ENCODE data around the gene DDX28.
"Not testable (repeated sequence)": the region's sequence is repeated elsewhere in the genome, so short reads cannot be mapped to it uniquely, and the experiment has no call there.

DDX28 gene

DNA sequence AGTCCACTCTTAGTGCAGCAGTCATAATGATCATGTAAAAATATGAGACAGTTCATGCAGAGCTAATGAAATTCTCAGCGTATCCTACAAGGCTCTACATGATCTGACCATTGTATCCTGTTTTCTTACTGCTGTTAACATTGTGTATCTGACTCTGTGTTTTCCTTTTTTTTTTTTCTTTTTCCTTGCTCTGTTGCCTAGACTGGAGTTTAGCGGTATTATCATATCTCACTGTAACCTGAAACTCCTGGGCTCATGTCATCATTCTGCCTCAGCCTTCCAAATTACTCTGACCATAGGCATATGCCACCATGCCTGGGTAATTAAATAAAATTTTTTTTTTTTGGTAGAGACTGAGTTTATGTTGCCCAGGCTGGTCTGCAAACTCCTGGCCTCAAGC lies 12.2 kb upstream of the DDX28 start:
- DNase-seq, result no peak

DNA sequence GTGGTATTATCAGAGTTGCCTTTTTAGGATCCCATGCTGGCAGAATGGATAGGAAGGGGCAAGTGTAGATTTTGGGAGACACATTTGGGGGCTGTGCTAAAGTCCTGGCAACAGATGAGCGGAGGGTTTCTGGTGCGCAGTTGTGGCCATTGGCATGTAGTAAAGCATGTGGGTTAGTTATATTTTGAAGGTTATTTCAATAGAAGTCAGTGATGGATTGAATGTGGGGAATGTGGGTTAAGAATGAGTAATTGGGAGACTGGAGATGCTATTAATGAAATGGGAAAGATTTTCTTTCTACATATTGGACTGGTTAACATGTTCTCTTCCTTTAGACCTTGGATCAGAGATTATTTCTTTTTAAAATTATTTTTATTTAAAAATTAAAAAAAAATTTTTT lies 10.1 kb upstream of the DDX28 start:
- no peak for DNase-seq

DNA sequence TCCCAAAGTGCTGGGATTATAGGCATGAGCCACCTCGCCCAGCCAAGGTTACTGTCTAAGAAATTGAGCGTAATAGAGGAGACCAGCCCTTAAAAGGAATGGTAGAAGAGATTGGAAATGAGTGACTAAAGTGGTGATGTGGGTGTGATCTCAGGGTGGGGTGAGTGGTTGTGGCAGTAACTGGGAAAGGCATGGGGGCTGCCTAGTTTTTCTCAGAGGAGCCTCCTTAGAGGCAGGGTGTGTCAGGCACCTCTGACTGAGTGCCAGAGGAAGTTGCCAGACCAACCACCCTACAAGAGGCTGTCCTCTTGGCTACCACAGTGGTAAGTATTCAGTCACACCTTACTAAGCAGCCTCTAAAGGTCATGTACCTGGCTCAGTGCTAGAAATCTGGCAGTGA lies 8.9 kb upstream of the DDX28 start:
- DNase-seq, result no peak

DNA sequence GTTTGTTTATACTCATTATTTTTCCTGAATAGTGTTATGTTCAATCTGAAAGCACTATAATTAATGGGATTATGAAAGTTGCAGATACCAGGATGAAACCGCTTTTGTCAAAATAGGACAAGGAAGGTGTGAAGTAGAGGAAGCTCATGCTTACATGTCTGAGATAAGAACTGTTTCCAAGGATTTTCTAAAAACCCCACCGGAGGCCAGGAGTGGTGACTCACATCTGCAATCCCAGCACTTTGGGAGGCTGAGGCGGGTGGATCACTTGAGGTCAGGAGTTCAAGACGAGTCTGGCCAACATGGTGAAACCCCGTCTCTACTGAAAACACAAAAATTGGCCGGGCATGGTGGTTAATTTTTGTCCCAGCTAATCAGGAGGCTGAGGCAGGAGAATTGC lies 7.1 kb upstream of the DDX28 start:
- not testable (repeated sequence) for DNase-seq

DNA sequence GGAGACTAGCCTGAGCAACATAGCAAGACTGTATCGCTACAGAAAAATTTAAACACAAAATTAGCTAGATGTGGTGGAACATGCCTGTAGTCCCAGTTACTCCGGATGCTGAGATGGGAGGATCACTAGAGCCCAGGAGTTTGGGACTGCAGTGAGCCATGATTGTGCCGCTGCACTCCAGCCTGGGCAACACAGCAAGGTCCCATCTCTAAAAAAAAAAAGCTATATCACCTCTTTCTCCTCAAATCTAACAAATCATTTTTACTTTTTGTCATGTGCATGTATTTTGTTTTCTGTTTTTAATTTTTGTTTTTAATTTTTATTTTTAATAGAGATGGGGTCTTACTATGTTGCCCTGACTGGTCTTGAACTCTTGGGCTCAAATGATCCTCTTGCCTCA lies 6.0 kb upstream of the DDX28 start:
- DNase-seq, result no peak

DNA sequence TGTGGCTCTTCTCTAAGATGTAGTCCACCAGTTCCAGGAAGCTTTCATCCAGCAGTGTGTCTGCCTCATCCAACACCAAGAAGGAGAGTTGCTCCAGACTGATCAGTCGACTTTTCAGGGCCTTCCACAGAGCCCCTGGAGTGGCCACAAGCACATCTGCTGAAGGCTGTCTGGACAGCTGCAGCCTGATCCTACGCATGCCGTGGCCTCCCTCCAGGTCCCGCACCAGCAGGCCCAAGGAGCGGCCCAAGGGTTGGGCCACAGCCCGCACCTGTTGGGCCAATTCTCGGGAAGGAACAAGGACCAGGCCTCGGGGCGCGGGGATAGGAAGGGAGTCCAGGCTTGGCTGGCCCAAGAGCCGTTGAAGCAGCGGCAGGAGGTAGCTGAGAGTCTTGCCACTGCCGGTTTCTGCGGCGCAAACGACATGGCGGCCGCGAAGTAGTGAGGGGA lies 729 bp downstream of the DDX28 start:
- DNase-seq, result no peak

DNA sequence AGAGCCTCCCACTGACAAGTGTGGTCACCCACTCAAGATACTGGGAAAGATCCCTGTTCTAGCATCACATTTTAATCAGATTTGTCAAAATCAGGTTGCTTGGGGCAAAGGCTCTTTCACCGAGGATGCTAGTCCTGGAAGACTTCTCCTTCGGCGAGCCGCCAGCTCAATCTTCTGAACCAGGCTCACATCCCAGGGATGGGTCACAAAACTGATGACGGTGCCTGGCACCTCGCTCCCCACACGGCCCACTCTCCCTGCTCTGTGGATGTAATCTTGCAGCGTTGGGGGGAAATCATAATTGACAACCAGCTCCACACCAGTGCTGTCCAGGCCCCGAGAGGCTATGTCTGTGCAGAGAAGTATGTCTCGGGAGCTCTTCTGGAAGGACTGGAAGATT lies 1.5 kb downstream of the DDX28 start:
- DNase-seq, result no peak

DNA sequence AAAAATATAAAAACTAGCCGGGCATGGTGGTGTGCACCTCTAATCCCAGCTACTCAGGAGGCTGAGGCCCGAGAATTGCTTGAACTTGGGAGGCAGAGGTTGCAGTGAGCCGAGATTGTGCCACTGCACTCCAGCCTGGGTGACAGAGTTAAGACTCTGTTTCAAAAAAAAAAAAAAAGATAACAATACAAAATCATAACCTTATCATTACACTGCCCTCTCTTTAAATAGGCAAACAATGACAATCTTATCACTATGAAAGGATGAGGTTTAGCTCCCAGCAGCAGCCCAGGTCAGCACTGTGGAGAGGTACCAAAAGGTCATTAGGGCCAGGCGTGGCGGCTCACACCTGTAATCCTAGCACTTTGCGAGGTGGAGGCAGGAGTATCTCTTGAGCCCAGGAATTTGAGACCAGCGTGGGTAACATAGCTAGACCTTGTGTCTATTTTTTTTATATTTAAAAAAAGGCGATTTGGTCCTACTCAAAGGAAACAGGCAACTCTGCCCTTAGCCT lies 3.8 kb downstream of the DDX28 start:
- DNase-seq, result no peak

DNA sequence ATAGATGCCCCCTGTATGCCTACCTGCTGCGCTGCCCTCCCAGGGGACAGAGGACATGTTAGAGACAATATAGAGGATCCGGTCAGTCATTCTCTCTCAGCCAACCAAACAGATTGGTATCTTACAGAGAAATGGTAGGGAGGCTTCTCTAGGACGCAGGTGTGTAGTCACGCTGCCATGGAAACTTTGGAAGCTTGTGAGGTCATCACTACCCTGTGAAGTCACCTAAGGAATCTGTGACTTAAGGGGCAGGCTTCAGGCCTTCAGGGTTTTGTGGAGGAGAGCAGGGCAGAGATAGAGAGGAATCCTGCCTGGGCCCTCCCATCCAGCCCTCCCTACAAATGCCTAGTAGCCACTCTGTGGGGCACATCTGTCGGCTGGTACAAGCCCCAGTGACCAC lies 7.4 kb downstream of the DDX28 start, which contains the start of gene DPEP2NB:
Gene DPEP2NB (minus strand): TSS at position 231 of the 400 bp plus-strand sequence. CDS start 141 bp downstream, at position 90.
- no peak for DNase-seq

DNA sequence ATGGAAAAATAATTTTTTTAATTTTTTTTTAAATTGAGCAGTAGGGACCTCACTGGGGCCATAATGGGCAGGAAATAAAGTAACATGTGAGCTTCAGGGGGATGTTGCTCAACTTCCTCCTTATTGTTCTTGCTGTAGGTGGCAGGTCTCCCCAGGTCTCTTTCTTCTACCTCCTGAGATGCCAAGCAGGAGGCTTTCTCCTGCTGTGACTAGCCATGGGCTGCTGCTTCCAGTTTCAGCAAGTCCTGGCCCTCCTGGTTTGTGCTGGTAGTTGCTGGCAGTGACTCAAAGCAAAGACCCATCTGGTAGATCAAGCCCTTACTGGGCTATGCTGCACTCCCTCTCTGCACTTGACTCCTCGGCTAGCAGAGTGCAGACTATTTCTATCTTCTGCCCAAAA lies 9.6 kb downstream of the DDX28 start:
- DNase-seq, result peak; percentile 60 to 75

DNA sequence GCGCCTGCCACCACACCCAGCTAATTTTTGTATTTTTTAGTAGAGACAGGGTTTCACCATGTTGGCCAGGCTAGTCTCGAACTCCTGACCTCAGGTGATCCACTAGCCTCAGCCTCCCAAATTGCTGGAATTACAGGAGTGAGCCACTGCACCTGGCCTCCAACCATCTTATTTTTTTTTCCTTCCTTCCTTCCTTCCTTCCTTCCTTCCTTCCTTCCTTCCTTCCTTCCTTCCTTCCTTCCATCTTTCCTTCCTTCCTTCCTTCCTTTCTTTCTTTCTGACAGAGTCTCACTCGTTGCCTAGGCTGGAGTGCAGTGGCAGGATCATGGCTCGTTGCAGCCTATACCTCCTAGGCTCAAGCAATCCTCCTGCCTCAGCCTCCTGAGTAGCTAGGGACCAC lies 13.2 kb downstream of the DDX28 start:
- DNase-seq, result not testable (repeated sequence)

DNA sequence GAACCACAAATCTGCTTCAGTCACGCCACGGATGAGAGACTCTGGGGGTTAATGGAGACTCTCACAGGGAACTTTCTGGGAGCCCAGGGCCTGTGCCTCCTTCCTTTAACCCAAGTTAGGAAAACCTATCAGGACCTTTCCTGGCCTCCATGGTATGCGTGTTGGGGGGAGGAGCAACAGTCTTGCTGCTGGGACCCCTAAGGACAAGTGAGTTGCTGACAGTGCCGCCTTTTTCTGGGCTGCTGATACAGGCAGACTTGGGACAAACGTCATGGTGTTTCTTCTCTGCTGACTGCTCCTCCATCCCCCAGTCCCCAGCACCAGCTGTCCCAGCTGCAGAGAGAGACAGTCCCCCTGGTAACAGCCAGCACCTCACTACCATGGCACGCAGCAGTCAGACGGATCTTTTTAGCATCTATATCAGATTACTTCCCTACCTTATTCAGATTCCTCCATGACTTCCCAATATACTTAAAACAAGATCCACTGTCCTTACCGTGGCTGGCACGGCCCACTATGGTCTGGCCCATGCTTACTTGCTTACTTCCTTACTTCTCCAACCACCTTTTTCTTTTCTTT lies 13.8 kb downstream of the DDX28 start:
- DNase-seq, result no peak

DNA sequence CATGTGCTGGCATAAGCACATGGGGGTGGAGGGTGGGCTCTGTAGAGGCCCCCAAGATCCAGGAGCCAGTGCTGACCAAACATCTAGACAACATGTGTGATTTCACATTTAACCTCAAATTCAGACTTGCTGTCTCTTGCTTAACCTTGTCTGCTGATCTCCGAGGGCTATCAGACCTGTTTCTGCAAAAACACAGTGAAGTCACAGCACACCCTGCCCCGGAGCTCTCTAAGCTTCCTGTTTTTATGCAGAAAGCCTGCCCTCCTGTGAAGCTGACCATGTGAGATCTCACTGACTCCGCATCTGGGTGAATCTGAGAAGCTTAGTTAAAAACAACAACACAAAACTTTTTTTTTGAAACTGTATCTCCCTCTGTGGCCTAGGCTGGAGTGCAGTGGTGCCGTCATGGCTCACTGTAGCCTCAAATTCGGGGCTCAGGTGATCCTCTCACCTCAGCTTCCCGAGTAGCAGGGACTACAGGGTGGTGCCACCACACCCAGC lies 17.2 kb downstream of the DDX28 start:
- DNase-seq, result peak; percentile 95 to 96

DNA sequence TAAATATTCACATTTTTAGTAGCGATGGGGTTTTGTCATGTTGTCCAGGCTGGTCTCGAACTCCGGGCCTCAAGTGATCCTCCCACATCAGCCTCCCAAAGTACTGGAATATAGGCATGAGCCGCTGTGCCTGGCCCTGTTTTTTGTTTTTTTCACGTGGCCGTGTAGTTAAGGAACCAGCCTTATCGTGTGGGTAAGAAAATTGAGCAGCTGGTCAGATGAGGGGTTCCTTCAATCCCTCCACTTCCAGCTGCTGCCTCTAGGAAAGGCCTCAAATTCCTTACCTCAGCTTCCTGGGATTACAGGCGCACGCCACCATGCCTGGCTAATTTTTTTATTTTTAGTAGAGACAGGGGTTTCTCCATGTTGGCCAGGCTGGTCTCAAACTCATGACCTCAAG lies 17.8 kb downstream of the DDX28 start:
- DNase-seq, result no peak

DNA sequence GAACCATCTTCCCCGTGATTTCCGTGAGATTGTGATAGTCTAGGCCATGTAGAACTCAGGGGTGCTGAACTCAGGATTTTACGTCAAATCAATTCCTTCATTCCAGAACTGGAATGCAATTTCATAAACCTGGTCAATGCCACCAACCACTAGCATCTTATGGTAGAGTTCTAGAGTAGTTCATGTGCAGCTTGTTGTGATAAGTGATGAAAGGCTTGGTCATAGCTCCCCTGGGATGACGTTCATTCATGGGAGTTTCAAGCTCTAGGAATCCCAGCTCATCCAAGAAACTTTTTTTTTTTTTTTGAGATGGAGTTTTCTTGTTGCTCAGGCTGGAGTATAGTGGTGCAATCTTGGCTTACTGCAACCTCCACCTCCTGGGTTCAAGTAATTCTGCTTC lies 20.0 kb downstream of the DDX28 start:
- DNase-seq, result no peak

DNA sequence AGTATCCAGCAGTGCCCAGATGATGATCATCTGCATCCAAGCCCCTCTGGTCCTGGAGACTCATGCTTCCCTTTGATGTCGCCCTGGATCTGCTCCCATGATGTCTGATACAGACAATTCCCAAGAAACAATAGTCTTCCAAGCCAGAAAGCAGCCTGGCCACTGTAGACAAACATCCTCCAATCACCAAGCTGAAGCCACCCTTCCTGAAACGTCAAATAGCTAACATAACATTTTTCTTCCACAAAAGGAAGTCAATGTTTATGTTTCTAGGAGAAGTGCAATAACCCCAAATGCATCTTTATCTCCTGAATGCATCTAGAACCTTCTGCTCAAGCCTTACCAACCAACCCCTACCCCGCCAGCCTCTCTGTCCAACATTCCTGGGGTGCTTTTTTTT lies 22.6 kb downstream of the DDX28 start:
- DNase-seq, result no peak

DNA sequence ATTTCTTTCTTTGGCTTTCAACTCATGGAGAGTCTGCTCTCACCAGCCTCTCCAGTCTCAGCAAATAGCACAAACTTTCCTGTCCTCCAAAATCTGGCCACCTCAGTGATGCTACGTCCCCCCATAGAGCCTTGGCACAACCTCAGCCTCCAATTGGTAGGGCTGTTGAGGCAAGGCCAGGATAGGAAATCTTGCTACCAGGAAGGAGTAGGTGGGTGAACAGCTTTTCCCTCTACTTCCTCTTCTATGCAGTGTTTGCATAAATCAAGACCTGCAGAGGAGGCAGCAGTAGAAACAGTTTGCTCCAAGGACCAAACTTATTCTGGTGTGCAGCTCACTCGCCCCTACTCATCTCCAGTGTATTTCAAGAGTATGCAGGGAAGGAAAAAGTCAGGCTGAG lies 23.0 kb downstream of the DDX28 start:
- DNase-seq, result peak; percentile 20 to 47

DNA sequence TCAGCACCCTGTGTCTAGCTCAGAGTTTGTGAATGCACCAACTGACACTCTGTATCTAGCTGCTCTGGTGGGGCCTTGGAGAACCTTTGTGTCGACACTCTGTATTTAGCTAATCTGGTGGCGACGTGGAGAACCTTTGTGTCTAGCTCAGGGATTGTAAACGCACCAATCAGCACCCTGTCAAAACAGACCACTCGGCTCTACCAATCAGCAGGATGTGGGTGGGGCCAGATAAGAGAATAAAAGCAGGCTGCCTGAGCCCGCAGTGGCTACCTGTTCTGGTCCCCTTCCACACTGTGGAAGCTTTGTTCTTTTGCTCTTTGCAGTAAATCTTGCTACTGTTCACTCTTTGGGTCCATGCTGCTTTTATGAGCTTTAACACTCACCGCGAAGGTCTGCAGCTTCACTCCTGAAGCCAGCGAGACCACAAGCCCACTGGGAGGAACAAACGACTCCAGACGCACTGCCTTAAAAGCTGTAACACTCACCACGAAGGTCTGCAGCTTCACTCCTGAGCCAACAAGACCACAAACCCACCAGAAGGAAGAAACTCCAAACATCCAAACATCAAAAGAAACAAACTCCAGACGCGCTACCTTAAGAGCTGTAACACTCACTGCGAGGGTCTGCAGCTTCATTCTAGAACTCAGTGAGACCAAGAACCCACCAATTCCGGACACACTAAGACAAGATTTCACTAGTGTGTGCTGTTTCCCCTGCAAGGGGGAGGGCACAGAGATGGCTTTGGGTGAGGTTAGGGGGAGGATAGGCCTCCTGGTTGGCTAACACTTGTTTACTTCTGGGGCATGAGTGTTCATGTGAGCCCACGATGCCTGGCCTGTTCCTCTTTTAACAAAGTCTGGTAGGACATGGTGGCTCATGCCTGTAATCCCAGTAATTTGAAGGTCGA lies 24.0 kb downstream of the DDX28 start, which contains the start of gene DPEP2:
Gene DPEP2 (minus strand): TSS at position 706 of the 910 bp plus-strand sequence. CDS start 6,272 bp downstream, outside the sequence.
- DNase-seq, result peak; percentile 49

DNA sequence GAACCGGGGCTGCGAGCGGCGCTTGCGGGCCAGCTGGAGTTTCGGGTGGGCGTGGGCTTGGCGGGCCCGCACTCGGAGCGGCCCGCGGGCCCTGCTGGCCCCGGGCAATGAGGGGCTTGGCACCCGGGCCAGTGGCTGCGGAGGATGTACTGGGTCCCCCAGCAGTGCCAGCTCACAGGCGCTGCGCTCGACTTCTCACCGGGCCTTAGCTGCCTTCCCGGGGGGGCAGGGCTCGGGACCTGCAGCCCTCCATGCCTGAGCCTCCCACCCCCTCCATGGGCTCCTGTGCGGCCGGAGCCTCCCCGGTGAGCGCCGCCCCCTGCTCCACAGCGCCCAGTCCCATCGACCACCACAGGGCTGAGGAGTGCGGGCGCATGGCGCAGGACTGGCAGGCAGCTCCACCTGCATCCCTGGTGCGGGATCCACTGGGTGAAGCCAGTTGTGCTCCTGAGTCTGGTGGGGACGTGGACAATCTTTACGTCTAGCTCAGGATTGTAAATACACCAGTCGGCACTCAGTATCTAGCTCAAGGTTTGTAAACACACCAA lies 24.7 kb downstream of the DDX28 start:
- not testable (repeated sequence) for DNase-seq

DNA sequence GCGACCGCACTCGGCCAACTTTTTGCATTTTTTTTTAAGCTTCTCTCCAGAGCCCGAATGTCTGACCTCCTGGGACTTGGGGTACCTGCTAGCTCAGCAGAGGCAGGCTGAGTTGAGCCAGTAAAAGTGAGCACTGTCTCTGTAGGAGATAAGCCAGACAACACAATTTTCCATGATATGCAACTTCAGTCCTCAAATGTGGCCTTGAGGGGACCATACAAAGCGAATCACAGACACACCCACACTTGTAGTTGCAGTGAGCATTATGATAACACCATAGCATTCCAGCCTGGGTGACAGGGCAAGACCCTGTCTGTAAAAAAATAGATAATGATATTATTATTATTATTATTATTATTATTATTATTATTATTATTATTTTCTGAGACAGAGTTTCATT lies 26.4 kb downstream of the DDX28 start:
- no peak for DNase-seq

DNA sequence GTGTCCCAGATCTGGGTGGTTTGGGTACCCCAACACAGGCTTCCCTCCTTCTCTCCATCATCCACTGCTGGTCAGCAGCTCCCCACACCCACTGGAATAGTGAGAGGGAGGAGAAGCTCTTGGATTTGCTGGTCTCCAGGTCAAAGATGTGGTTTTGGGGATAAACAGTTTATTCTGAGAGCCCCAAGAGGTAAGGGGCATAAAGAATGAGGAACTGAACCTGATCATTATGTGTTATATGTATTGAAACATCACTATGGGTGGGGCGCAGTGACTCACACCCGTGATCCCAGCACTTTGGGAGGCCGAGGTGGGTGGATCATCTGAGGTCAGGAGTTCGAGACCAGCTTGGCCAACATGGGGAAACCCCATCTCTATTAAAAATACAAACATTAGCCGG lies 27.6 kb downstream of the DDX28 start:
- no peak for DNase-seq

DNA sequence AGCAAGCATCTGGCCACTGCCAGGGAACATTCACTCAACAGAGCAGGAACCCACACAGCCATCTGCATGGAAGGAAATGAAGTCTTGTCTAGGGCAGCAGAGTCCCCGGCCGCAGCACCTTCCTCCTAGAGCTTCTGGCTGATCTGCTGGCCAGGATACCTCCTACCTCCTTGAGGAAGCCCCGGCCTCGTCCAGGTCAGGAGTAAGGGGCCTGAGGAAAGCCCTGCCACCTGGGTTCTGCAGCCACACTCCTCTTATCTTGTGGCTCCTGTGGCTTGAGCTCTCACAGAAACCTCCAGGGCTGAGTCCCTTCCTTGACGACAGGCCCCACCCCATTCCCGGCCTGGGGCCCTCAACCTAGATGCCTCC lies 29.0 kb downstream of the DDX28 start:
- not testable (repeated sequence) for DNase-seq

DNA sequence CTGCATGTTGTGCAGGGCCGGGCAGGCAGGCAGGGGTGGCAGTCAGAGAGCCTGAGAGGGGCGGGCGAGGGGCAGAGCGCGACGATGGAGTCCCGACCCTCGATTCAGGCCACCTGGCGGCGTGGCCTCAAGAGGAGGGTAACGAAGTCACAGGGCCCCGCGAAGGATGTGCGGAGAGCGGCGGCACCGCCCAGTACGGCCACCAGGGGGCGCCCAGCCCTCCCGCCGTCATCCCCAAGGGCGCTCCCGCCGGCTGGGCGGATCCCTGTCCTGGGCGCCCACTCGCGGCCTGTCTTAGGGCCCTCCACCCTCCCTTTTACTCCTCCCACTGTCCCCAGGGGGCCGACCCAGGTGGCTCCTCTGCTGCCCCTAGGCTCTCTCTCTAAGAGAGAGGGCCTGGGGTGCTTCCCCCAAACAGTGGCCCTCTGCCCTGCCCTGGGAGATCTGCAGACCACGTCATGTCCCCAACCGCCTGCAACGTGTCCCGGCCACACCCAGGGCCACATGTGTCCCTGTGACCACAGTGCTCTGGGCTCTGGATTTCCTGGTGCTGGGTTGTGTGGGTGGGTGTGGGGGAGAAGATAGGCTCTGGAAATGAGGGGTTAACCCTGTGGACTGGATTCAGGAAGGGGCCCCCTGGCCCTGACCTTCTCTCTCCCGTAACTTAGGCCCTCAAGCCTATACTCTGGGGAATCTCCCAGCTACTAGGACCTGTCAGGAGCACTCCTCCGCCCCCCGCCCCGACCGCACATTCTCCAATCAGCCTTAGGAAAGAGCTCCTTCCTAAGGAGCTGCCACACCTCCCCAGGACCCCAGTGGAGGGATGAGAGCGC lies 29.6 kb downstream of the DDX28 start:
- DNase-seq, result peak; percentile 49 to 64
